ENCODE data around the gene DTD1.
A peak's percentile ranks its signal among the peaks of the same experiment; 100 is the strongest.

The DTD1 gene

DNA sequence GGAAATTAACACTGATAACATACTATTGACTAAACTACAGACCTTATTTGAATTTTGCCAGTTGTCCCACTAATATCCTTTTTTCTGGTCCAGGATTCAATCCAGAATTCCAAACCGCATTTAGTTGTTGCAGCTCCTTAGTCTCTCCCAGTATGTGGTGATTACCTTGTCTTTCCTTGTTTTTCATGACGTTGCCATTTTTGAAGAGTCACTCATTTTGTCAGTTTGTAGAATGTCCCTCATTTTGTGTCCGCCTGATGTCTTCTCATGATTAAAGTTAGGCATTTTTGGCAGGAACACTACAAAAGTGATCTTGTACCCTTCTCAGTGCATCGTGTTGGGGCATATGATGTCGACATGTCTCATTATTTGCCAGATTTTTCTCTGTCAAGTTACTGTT, 33.1 kb downstream of the DTD1 start:
- no peak for DNase-seq

DNA sequence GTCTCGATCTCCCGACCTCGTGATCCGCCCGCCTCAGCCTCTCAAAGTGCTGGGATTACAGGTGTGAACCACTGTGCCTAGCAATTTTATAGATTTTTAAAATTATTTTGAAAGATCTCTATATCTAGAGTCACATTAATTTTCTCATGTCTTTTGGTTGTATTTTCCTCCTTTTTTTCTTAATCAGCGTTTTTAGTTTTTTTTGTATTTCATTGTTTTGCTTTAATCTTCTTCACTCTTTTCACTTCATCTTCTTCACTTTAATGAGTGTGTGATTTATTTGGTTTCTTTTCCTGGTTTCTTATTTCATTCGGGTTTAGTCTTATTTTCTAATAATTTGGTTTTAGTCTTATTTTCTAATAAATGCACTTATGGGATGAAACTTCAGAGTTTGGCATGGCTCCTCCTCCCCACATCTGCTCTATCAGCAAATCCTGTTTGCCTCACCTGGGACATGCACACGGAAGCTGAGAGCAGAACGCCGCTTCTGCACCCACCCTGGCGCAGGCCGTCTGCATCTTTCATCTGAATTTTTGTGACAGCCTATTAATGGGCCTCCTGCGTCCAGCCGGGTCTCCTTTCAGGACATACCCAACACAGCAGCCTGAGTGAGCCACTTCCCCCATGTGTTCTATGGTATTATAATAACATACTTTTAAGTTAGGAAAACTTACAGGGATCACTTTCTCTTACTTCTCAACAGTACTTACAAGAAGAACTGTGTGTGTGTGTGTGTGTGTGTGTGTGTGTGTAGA, 35.5 kb downstream of the DTD1 start:
- DNase-seq: no peak

DNA sequence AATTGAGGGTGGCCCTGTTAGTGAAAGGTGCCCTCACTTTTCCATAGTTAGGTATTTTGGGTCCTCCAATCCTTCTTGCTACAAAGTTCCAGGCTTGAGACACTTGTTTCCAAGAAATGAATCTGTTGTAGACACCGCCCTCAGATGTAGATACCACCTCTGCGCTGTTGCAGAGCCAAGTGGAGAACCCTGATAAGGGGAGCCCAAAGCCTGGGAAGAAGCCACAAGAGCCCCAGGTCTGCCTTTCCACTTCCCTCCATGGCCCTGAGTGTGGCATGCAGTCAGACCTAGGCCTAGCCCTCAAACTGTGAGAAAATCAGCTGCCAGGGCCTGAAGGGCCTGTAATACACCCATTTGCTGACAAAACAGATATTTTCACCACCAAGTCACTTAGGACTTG, 37.1 kb downstream of the DTD1 start:
- DNase-seq: no peak

DNA sequence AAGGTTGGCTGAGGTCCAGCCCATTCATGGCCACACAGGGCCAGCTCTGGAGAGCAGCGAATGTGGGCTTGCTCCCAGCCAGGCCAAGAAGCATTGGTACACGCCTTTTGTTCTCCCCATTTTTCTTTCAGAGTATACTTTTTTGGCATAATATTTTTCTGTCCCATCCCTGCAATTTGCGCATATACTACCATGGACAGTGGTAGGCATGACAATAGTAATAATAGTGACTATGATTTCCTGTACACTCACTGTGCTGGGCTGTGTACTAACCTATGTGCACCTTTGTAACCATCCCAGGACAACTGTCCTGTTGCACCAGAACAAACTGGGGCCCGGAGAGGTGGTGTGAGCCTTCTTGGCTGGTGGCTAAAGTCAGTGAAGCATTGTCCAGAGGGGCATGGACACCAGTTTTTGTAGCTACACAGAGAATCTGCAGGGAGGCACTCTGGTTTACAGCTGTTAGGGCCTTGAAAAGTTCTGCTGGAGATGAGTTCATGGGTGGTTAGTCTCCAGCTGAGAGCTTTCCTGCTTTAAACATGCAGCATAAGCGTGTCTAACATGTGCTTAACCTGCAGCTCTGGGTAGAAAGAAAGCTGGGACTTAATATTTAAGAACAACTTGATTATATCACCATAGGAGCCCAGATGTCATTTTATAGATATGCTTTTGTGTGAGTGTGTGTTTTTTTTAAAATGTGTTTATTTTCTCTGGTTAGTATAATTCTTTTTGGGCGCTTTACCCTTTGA, 38.2 kb downstream of the DTD1 start:
- no peak for DNase-seq

DNA sequence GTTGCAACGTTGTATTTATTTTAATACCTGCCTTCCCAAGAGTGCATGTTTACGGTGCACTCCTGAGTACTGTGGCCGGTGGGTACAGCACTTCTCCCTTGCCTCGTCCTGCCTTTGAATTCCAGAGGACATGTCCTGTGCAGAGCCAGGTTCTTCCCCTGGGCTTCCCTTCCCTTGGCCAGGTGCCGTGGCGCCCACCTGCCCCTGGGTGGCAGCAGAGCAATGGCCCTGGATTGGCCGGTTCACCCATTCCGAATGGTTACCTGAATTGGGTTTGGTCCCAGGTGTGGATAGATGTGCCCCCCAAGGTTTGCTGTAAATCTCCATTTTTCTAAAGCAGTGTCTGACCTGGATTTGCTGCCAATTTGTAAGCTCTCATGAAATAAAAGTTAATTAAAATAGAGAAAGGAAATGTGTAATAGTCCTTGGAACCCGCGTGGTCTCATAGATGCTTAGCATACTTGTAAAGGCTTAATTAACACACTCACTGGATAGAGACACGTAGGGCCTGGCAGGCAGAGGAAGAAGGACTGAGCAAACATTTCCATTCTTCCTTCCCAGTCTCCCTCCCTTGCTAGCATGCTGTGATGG, 40.6 kb downstream of the DTD1 start:
- no peak for DNase-seq

DNA sequence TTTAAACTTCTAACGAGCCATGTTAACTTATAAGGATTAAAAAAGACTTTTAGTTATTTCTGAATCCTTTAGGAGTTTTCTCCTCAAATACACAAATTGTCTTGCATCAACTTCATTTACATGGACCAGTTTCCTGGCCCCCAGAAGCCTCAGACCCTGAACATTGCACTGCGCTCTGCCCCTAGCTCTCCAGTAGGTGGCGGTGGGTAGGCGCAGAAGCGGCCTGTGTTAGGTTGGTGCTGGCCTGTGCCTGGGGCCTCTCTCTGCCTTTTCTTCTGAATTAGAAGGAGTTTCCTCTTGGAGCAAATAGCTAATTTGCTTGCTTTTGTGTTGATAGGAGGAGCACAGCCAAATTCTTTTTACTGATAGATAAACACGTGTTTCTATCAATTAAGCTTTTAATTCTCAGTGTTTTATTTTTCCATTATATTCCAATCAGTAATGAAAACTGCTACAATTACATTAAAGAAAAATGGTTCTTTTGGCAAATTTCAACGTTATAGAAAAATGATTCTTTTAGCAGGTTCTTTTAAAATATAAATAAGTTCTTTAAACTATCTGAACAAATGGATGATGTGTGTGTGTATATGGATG, 44.4 kb downstream of the DTD1 start:
- DNase-seq: peak; percentile 15

DNA sequence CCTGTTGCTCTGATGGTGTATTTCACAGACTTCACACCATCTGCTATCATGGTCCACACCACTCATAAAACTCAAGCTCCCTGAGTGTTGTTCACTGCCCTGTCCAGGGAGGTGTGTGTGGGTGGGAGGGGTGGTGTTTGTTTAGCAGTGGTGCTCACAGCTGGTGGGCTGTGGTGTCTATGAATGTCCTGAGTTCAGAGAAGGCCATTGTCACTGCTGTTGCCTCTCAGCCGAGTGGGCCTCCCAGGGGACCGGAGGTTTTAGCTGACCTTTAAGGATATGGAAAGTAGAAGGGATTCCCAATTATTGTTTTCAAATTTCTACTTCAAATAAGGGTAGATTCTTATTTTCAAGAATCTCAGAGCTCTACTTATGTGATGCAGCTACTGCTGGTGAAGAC, 45.6 kb downstream of the DTD1 start:
- DNase-seq: no peak

DNA sequence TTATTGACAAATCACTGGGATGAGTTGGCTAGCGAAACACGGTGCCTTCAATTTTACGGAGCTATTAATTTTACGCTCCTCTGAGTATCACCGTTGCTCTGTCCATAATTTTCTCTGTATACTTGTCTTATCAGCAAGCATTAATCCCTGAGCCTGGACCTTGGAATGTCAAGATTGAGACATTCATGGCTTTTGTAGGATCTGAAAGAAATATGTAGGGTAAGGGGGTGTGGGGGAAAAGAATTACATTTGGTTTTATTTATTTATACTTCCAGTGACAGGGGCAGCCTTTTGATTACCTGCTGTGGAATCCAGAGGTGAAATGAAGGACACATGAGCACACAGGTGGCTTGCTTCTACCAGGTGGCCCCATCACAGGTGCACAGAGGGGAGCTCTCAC, 46.6 kb downstream of the DTD1 start:
- DNase-seq: no peak

DNA sequence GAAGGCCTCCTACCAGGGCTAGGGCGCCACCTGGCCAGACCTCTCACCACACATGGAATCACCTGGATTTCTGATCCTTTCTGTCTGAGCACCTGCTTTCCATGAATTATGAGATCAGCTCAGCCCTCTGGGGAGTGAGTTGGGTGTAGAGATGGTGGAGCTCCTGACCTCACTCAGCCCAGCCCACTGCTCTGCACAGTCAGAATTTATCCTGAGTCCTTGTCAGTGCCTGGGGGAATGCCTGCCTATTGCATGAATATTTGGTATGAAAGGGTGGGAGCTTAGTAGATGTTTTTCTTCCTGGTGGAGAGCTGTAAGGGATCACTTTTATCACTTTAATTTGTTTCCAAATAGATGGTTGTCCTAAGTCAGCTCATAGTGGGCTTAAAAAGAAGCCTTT, 47.5 kb downstream of the DTD1 start:
- no peak for DNase-seq

DNA sequence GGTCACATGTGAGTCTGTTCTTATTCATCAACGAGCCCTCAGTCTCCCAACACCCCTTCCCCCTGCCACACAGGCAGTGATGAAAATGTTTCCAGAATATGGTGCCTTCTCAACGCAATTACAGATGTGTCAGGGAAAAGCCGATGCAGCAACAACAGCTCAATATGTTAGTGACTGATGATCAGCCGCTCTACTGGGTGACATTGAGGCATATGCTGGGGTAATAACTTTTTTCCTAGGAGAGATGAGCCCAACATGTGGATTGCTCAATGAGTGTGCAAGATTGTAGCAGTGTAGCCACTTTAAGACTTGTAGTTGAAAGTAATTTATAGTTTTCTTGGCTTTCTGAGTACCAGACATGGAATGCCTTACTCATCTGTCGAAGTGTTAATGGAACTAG, 49.4 kb downstream of the DTD1 start:
- DNase-seq: no peak

DNA sequence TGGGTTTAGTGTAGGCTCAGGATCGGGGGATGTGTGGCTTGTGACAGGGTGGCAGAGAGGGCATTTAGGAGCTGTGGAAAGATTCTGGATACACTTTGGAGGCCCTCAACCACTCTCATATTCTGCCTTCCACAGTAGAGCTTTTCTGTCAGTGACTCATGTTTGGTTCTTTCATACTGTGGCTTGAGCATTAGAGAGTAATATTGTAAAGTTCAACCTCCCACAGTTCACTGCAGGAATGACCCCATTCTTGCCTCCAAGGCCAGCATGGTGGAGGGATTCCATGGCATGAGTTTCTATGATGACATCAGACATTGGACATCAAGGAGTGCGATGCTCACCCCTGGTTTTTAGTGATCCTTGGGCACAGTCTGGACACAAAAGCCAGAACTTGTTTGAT, 50.9 kb downstream of the DTD1 start:
- DNase-seq: no peak

DNA sequence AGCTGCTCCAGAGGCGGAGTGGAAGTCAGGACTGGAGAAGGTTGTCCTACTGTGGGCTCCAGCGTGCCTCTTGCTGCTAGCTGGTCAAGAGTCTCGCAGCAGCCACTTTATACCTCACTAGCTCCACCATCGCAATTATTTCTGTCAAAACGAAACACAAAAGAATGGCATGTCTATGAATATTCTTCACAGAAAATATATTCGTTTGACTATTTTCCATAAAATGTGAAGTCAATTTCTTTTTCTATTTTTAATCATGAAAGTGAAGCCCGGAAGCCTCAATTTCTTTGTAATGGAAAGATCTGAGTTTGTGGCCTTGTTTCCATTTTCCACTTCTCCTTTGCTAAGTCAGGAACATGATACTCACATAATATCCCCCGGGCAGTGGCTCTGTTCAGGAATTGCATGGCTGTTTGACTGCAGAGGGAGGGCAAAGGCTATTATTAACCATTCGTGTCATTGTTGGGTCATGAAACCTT, 51.7 kb downstream of the DTD1 start:
- no peak for DNase-seq

DNA sequence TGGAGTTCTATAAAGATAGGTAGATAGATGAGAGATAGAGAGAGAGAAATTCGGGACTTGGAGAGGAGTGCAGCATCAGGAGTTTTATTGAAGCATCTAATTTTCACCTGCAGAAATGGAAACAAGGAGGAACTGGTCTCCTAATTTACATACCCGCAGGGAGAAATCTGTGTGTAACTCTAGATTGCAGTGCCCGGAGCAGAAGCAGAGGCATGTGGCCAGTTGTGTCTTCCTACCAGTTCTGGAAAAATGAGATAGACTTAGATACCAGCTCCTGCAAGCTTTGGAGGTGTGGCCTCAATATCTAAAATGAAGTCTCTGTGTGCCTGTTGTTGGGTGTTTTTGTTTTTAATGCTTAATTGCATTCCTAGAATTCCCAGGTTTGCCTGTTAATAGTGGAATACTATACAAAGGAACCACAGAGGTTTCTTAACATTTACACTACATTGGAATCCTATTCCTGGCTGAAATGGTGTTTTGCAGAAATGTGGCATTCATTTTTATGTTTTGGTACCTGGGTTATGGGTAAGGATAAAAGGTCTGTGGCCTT, 57.4 kb downstream of the DTD1 start:
- DNase-seq: no peak

DNA sequence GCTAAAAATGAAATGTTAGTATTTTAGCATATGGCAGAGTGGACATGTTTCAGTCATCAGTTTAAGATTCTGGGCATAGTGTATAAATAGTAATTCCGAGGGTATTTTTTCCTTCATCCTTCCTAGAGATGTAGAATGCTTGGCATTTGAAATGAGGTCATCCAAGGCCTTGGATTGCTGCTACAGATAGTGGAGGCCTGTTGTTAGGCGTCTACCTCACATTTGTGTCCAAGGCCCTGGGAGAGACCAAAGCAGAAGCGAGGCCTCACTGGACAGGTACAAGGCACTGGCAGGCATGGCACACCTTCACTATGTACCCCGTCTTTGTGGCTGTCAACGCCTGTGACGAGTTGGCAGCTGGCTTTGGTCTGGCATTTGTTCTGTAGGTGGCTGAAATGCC, 58.0 kb downstream of the DTD1 start:
- no peak for DNase-seq

DNA sequence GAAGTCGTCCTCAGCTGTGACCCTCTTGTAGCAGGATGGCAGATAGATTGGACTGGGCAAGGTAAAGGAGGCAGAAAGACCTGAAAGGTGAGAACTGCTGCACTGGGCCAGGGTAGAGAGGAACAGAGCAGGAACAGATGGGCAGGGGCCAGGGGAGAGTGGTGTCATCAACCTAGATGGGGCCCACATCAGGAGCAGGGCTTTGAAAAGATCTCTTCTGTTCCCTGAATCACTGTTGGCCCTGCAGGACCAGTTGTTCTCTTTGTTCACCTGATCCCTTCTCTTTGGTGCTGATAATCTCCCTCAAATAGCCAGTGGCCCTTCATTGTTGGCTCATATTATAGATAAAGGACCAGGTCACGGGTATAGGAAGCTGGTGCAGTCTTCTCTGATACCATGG, 59.9 kb downstream of the DTD1 start:
- no peak for DNase-seq

DNA sequence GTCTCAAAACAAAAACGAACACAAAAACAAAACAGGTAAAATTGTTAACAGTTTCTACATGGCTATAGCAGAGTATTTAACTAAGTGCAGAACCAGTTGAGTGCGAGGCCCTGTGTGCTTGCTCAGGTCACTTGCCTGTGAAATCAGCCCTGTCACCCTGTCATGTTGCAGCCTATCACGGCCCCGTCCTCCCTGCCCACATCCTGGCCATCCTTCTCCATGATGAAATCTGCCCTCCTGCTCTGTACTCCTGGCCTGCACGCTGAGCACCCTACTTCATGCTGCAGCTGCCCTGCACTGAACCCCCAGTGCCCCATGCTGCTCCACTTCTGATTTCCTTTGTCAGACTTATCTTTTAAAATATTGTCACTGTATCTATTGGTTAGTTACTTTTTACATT, 62.4 kb downstream of the DTD1 start:
- no peak for DNase-seq

DNA sequence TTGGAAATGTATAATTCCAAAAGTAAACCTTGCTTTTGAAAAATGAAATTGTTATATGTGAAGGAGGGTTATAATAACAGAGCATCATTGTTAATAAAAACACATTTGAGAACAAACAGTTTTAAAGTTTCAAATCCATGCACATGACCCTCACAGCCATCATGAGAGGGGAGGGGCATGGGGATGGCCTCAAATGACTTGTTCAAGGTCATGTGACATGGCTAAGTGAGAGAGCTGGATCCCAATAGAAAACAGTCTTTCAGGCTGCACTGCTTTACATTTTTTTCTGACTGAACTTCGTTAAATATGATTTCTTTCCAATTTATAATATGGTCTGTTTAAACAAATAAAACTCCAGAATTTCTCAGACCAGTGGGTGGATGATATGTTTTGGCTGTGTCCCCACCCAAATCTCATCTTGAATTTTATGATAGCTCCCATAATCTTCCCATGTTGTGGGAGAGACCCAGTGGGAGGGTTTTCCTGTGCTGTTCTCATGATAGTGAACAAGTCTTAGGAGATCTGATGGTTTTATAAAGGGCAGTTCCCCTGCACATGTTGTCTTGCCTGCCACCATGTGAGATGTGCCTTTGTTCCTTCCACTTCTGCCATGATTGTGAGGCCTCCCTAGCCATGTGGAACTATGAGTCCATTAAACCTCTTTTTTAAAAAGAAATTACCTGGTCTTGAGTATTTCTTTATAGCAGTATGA, 66.0 kb downstream of the DTD1 start:
- no peak for DNase-seq

DNA sequence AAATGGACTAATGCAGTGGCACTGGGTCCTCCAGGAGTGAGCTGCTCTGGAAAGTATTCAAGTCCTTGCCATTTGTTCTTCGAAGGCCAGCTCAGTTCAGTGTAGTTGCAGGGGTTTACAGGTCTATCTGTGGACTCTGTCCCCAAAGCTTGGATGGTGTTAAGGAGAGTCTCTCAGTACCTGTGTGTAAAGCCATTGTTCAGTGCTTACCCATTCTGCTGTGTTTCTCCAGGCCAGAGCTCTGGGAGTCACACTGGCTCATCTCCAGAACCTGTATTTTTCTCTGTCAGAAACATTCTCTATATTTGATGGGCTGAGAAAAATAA, 66.6 kb downstream of the DTD1 start:
- DNase-seq: no peak

DNA sequence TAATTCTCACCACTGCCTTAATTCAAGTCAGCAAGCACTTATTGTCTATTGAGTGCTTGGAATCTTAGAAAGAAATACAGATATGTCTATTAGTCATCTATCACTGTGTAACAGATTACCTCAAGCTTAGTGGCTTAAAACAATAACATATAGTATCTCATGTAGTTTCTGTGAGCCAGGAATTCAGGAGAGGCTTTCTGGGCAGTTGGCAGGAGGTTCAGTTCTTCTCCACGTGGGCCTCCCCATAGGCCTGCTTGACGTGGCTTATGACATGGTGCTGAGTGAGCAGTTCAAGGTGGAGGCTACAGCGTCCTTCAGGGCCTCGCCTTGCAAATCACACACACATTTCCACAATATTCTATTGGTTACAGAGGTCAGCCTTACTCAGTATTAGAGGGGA, 69.7 kb downstream of the DTD1 start:
- no peak for DNase-seq

DNA sequence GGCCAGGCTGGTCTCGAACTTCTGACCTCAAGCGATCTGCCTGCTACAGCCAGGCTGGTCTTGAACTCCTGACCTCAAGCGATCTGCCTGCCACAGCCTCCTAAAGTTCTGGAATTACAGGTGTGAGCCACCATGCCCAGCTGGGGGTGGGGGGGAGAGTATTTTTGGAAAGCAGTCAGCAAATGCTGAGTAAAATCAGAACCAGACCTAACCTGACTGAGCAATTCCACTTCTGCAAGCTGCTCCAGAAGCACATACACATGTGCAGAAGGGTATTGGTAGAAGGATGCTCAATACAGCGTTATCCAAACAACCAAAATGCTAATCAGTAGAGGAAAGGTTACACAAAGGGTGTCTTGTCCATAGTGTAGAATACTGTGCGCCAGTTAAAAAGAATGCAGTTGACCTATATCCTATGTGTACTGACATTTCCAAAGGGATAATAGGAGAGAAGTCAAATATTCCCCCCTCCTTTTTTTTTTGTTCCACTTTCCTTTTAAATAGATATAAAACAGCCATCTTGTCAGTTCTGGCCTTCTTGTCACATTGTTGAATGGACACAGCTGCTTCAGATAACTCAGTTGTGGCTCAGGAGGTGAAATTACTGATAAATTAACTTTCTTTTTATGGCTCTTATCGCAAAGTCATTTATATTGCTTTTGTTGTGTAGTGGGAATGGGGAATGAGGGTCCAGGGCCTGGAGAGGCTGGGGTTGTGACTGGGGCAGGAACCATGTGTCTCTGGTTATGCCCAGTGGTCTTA, 74.6 kb downstream of the DTD1 start:
- no peak for DNase-seq

DNA sequence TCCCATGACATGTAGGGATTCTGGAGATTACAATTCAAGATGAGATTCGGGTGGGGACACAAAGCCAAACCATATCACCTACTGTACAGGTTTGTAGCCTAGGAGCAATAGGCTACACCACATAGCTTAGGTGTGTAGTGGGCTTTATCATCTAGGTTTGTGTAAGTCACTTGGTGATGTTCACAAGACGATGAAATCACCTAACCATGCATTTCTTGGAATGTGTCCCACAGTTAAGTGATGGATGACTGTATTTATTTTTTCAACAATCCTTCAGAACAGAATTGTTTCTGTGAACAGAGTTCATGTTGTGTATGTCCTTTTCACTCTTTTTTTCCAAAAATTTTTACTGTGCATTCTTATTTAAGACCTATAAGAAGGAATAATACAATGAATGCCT, 76.1 kb downstream of the DTD1 start:
- DNase-seq: no peak

DNA sequence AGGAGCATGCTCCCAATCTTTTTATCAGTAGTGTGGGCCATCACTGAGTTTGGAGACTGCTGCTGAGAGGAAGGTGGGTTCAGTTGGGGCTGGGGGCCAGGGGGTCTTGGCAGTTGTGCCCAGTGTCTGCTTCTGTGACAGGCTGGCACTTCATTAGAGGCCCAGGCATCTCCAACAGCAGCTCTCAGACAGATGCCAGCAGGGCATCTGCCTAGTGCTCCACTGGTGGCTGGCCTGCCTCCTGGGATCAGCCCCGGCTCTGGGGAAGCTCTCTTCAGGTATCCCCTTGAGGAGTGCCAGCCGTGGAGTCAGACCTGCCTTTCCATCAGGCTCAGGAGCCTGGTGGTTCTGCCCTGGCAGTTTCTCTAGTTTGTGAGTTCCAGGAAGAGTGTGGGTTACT, 77.3 kb downstream of the DTD1 start:
- no peak for DNase-seq

All from GF-D8 (cell line).